SIG-M5 (cell line): ENCODE data around the gene GTF3C5.
"Not testable (repeated sequence)": the region's sequence is repeated elsewhere in the genome, so short reads cannot be mapped to it uniquely, and the experiment has no call there.

ENCODE experiments used
- DNase-seq: peaks from one replicate; lab custom pipeline; 2025; lab: John Stamatoyannopoulos, UW

GTF3C5 gene

DNA sequence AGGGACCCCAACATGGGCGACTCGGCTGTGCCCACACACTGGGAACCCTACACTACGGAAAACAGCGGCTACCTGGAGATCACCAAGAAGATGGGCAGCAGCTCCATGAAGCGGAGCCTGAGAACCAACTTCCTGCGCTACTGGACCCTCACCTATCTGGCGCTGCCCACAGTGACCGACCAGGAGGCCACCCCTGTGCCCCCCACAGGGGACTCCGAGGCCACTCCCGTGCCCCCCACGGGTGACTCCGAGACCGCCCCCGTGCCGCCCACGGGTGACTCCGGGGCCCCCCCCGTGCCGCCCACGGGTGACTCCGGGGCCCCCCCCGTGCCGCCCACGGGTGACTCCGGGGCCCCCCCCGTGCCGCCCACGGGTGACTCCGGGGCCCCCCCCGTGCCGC is 40.2 kb downstream of the GTF3C5 start:
- DNase-seq: not testable (repeated sequence)

DNA sequence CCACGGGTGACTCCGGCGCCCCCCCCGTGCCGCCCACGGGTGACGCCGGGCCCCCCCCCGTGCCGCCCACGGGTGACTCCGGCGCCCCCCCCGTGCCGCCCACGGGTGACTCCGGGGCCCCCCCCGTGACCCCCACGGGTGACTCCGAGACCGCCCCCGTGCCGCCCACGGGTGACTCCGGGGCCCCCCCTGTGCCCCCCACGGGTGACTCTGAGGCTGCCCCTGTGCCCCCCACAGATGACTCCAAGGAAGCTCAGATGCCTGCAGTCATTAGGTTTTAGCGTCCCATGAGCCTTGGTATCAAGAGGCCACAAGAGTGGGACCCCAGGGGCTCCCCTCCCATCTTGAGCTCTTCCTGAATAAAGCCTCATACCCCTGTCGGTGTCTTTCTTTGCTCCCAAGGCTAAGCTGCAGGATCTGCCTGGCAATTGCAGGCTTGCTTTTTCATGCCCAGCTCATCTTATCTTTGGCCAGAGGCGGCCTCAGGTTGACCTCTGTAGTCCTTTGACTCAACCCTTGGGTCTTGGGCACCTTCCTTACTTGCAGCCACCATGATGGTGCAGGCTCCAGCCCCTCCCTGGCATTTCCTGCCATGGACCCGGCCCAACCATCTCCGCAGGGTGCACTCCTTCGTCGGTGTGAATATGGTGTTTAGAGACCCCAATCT is 40.8 kb downstream of the GTF3C5 start:
- DNase-seq: no peak

DNA sequence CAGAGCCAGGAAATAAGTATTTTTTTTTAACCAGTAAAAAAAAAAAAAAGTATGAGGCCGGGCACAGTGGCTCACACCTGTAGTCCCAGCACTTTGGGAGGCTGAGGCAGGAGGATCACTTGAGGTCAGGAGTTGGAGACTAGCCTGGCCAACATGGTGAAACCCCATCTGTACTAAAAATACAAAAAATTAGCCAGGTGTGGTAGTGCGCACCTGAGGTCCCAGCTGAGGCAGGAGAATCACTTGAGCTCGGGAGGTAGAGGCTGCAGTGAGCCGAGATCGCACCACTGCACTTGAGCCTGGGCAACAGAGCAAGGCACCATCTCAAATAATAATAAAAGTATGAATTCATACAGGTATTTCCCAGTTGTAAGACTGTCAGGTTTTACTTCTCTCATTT is 41.4 kb downstream of the GTF3C5 start:
- DNase-seq: not testable (repeated sequence)

DNA sequence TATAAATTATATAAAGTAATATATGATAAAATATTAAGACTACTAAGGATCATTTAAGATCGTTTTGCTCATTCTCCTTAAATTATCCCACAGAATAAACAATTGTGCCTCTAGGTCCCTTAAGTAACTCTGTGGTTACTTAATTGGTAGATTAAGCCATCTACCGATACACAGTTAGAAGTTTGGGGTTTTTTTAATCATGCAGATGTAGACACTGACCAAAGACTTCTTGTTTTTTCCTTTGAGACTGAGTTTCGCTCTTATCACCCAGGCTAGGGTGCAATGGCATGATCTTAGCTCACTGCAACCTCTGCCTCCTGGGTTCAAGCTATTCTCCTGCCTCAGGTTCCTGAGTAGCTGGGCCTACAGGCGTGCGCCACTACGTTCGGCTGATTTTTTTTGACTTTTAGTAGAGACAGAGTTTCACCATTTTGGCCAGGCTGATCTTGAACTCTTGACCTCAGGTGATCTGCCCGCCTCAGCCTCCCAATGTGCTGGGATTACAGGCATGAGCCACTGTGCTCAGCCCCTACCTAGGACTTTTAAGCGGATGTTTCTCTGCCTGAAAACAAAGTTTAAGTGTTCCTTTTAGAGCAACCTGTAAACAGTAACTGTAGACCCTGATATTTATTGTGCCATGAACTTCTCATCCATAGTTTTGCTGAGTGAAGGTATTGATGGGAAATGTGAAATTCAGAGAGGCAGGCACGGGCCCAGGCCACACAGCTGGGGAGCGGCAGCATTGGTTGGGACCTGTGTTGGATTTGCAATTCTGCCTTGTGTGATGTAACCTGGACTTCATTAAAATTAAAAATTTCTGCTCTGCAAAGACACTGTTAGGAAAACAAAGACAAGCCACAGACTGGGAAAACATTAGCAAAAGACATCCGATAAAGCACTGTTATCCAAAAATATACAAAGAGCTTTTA is 42.6 kb downstream of the GTF3C5 start:
- DNase-seq: no peak

DNA sequence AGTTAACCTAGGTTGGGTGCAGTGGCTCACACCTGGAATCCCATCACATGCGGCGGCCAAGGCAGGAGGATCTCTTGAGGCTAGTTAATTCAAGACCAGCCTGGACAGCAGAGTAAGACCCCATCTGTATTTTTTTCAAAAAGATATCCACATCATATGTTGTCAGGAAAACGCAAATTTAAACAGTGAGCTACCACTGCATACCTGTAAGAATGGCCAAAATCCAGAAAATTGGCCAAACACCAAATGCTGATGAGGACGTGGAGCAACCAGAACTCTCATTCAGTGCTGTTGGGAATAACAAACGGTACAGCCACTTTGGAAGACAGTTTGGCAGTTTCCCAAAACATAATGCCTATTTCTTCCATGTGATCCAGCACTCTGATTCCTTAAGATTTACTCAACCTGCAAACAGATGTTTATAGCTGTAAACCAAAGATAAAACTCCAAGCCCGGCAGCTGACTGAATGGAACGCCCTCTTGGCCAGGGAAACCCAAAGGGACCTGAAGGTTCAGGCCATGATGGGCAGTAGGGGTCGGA is 43.4 kb downstream of the GTF3C5 start:
- DNase-seq: no peak

DNA sequence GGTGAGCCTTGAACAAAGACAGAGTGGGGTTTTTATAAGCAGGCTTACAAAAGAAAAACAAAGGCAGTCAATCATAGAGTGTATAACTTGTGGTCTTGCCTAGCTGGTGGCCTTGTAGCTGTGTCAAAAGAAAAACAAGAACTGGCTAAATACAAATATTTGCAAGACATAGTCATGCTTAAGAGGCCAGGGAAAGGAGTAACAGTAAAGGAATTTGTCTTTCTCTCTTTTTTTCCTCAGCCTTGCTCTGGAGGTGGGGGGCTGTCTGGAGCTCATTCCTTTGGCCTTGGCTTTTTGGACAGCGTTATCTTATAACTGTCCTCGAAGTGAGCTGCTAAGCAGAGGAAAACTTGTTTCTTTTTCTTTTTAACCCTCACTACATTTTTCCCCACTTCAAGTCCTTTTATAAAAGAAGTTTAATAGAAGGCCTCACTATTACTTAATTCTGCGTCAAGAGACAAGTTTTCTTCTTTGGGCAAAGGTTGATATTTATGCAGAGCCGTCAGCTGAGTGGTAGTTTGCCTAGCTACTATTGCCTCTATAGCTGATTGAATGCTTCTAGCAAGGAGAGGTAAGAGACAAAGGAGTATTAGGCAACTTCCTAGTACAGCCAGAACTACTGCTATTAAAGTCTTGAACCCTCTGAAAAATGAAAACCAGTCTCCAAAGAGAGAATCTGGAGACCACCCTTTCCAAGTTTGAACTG is 45.3 kb downstream of the GTF3C5 start:
- DNase-seq: no peak

DNA sequence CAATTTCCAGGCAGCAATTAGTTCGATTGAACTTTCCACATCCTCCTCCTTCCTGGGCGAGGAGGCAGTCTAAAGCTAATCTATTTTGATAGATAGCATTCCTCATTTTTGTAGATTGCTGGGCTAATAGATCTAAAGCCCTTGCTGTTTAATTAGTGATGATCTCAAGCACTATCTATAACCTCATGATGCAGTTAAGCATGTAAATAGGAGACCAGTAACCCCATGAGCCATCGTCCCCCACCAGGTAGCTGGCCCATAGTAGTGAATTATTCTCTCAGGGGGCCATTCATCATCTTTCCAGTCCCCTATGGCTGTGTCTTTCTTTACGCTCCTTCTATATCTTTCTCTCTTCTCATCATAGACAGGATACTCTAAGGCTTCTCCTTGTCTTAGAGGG is 45.9 kb downstream of the GTF3C5 start:
- no peak for DNase-seq

DNA sequence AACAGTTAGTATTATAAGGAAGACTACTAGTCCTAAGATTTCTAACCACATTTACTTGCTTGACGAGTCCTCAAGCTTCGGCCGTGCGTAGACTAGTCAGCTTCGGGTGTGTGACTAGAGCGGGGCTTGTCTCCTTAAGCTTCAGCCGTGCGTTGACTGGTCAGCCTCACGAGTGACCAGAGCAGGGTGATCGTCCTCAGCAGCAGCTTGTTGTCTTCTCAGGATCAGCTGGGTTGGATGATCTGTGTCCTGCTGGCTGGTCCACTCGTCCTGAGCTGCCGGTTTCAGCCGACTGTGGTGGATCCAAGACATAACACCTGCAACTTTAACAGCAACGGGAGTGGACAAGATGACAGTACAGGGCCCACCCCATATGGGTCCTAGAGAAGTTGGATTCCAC is 47.7 kb downstream of the GTF3C5 start:
- DNase-seq: no peak

DNA sequence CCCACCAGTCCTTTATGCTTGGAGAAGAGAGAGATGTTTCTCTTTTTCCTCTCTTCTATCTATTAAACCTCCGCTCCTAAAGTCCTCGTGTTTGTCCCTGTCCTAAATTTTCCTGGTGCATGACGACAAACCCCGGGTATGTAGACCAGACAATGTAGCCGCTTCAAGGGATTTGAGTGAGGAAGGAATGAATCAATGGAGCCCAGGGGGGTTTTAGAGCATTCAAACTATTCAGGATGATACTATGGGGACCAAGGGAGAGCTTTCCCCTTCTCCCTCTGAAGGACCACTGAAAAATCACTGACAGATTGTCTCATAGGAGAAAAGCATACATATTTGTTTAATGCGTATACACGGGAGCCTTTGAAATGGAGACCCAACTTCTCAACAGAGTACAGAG is 49.4 kb downstream of the GTF3C5 start:
- no peak for DNase-seq

DNA sequence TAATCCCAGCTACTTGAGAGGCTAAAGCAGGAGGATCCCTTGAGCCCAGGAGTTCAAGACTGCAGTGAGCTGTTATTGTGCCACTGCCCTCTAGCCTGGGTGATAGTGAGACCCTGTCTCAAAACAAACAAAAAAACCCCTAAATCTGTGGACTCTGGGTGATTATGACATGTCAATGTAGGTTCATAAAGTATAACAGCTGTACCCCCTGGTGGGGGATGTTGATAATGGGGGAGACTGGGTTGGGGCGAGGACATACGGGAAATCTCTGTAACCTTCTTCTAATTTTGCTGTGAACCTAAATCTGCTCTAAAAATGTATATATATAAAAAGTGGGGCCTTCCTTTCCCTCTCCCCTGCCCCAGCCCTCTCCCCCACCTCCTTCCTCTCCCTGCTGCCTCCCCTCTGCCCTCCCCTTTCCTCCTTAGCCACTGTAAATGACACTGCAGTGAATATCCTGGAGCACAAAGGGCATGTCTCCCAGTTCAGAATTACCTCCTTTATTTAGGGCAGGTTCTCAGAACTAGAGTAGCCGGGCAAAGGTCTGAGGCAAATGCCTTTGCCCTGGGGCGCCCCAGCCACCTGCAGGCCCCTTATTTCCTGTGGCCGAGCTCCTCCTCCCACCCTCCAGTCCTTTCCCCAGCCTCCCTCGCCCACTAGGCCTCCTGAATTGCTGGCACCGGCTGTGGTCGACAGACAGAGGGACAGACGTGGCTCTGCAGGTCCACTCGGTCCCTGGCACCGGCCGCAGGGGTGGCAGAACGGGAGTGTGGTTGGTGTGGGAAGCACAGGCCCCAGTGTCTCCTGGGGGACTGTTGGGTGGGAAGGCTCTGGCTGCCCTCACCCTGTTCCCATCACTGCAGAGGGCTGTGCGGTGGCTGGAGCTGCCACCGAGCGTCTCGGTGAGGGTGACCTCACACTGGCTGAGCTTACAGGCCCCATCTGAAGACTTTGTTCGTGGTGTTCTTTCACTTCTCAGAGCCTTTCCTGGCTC is 50.3 kb downstream of the GTF3C5 start:
- DNase-seq: not testable (repeated sequence)

DNA sequence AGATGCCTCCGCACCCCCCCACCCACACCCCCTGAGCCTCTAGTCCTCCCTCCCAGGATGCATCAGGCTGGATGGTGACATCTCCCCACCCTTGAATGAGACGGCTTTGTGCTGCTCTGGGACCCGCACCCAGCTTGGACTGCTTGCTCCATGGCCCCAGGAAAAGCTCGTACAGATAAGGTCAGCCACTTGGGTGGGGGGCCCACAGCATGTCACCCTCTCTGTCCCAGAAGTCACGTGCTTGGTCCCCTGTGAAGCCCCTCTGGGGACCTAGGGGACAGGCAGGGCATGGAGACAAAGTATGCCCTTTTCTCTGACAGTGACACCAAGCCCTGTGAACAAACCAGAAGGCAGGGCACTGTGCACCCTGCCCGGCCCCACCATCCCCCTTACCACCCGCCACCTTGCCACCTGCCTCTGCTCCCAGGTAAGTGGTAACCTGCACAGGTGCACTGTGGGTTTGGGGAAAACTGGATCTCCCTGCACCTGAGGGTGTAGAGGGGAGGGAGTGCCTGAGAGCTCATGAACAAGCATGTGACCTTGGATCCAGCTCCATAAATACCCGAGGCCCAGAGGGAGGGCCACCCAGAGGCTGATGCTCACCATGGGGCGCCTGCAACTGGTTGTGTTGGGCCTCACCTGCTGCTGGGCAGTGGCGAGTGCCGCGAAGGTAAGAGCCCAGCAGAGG is 51.3 kb downstream of the GTF3C5 start:
- not testable (repeated sequence) for DNase-seq

DNA sequence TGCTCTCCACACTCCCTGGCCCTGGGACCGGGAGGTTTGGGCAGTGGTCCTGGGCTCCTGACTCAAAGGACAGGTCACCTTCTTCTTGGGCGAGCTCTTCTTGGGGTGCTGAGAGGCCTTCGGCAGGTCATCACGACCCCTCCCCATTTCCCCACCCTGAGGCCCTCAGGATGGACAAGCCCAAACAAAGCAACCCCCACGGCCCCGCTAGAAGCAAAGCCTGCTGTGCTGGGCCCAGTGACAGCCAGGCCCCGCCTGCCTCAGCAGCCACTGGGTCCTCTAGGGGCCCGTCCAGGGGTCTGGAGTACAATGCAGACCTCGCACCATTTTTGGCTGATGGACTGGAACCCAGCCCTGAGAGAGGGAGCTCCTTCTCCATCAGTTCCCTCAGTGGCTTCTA is 52.9 kb downstream of the GTF3C5 start:
- DNase-seq: not testable (repeated sequence)

DNA sequence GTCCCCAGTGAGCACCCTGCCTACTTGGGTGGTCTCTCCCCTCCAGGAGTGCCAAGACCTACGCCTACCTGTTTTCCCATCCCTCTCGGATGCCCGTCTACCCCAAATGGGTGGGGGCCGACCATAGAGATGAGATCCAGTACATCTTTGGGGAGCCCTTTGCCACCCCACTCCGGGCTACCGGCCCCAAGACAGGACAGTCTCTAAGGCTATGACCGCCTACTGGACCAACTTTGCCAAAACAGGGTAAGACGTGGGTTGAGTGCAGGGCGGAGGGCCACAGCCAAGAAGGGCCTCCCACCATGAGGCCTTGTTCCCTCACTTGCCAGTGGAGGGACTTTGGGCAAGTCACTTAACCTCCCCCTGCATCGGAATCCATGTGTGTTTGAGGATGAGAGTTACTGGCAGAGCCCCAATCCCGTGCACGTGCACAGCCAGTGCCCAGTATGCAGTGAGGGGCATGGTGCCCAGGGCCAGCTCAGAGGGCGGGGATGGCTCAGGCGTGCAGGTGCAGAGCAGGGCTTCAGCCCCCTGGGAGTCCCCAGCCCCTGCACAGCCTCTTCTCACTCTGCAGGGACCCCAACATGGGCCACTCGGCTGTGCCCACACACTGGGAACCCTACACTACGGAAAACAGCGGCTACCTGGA is 55.5 kb downstream of the GTF3C5 start:
- DNase-seq: not testable (repeated sequence)

DNA sequence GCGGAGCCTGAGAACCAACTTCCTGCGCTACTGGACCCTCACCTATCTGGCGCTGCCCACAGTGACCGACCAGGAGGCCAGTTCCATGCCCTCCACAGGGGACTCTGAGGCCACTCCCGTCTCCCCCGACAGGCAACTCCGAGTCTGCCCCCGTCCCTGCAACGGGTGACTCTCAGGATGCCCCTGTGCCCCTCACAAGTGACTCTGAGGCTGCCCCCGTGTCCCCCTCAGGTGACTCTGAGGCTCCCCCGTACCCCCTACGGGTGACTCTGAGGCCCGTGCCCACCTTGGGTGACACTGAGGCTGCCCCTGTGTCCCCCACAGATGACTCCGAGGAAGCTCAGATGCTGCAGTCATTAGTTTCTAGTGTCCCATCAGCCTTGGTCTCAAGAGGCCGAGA is 56.1 kb downstream of the GTF3C5 start:
- DNase-seq: no peak

DNA sequence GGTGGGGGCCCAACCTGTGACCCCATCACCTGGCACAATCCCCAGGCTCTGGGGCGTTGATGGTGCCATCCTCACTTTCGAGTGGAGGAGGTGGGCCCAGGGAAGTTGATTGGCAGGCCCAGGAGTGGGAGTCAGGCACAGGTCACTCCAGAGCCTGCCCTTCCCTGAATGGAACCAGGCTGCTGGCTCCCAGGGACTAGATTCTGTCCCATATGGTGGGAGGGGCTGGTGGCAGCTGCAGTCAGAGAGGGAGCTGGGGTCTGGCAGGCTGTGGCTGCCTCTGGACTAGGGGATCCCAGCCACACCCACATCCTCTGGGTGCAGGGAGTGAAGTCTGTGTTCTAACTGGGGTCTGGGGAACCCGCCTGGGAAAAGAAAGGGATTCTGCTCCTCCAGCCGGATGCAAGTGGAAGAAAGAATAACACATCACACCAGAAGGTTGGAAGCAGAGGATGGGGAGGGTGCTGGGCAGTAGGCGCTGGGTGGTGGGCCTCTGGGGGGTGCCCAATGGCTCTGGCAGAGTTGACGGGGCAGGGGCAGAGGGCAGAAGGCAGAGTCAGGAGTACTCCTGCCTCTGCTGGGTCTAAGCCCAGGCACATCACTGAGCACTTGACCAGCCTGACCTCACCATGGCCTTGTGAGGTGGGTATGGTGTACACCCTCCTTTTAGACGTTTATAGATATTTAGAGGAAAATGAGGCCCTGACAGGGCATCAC is 56.8 kb downstream of the GTF3C5 start:
- no peak for DNase-seq

DNA sequence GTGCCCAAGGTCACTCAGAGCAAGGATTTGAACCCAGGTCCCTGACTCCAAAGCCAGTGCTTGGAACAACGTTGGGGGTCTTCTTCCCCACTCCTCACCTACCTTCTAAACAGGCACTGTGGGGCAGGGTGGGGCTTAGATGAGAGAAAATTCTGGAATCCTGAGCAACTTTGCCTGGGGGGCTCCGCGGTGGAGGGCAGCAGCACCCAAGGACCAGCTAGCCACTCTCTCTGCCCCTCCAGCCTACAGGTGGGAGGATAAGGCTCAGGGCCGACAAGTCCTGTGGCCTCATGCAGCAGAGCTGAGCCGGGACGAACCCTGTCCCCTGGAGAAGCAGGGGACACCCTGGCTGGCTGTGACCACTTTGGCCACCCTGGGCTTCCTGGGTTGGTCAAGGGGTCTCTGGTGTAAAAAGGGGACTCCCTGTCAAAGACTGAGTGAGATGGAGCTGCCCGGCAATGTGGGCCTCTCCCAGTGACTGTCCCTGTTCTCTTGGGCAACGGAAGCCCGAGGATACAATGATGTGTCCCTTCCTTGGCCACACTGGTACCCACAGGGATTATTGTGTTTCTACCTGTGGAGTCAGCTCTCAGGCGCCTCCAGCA is 57.5 kb downstream of the GTF3C5 start:
- no peak for DNase-seq

DNA sequence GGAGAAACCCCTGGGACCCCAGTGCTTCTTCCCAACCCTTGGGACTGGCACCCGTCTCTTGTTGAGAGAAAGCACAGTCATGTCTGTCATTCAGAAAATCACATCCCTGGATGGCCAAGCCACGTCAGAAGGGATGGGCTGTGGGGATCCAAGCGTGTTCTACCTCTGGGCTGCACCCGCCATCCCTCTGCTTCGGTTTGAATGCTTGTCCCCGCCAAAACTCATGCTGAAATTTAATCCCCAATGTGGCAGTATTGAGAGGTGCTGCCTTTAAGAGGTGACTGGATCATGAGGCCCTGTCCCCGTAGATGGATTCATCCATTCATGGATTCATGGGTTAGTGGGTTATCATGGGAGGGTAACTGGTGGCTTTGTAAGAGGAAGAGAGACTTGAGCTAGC is 58.0 kb downstream of the GTF3C5 start:
- no peak for DNase-seq

DNA sequence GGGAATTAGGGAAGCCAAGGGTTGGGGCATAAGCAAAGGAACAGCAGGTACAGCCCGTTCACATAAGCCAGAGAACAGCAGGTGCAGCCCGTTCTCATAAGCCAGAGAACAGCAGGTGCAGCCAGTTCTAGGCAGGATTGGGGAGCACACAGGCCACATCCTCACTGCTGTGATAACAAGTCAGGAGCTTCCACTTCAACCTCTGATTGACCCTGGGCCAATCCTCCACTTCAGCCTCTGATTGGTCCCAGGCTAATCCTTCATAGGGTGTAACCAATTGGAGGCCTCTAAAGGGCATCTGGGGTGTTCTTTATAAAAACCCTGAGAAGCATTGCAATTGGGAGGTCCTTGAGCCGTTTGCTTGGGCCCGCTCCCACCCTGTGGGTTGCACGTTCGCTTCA is 58.5 kb downstream of the GTF3C5 start:
- DNase-seq: no peak

DNA sequence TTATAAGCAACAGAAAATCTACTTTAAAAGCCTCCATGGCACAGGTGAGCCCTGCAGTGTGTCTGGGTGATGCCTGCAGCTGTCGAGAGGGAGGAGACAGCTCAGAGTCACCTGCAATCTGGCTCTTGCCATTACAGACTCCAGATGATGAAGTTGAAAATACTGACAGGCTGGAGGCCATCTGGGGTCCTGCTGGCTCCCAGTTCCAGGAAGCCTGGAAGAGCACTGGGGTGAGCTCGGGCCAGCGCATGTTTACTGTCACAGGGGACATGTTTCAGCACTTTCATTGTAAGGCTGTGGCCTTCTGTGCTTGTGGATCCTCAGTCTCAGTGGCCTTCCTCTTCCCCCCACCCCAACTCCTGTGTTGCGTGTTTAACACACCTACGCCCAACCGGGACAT is 59.4 kb downstream of the GTF3C5 start:
- no peak for DNase-seq
